GM19351 (cell line): Measurements from ENCODE around the gene ENTREP1.

Experiments used
- ATAC-seq: cut with Tn5 transposase; IDR thresholded peaks from one replicate; pipeline ENCODE4 v1.9.1; 2021; ENCODE audit warnings: mild to moderate bottlenecking, moderate library complexity; ENCODE audit not compliant: unreplicated experiment

The ENTREP1 gene

DNA sequence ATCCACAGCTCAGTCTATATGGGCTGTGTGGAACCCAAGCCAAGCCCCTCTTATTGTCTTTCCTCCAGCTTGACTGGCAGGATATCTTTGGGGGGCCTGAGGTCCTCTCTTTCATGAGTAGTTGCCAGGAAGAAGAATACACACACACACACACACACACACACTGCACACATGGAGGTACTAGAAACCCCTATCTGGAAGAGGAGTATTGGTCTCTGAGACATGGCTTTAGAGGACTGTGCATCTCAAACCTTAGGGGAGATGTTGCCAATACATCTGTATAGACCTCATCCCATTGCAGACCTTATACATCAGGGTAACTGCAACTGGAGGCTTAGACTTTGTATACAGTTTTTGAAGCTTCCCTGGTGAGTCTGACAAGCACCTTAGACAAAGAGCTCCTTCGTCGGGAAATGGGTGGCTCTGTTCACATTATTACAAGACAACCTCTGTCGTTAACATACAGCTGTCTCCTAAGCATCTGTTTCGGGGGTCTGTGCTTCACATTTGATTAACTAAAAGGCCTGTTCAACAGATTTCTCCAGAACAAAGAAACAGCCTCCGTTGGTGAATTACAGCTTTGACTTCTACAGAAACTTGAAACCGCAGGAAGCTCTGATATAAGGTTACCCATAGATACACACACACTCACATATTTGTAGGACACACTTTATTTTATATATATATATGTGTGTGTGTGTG lies 5.5 kb upstream of the ENTREP1 start:
- ATAC-seq = no peak

DNA sequence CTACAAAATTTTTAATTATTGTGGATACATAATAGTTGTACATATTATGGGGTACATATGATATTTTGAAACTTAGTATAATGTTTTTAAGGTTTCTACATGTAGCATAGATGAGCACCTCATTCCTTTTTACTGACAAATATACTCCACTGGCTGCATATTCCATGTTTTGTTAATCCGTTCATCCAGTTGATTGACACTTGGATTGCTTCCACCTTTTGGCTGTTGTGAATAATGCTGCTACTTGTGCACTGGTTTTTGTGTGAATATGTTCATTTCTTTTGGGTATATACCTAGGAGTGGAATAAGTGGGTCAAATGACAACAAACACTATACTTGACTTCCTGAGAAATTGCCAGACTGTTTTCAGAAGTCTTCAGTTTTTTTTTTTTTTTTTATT lies 2.8 kb upstream of the ENTREP1 start:
- ATAC-seq = no peak

DNA sequence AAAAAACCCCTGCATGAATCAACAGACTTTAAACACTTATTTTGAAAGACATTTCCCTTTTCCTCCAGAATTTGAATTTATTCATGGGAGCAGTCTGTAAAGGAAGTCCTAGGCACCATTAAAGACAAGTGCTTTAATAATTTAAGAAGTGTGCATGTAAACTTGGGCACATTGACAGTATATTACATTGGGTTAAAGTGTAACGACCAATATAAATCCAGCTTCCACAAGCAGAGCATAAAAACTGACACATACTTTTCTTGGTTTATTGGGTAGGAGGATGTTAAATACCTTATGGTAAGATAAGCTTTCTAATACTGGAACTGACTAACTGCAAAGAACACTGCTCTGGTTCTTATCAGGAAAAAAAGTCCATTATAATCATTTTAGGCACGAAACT lies 1.2 kb upstream of the ENTREP1 start:
- ATAC-seq = no peak

DNA sequence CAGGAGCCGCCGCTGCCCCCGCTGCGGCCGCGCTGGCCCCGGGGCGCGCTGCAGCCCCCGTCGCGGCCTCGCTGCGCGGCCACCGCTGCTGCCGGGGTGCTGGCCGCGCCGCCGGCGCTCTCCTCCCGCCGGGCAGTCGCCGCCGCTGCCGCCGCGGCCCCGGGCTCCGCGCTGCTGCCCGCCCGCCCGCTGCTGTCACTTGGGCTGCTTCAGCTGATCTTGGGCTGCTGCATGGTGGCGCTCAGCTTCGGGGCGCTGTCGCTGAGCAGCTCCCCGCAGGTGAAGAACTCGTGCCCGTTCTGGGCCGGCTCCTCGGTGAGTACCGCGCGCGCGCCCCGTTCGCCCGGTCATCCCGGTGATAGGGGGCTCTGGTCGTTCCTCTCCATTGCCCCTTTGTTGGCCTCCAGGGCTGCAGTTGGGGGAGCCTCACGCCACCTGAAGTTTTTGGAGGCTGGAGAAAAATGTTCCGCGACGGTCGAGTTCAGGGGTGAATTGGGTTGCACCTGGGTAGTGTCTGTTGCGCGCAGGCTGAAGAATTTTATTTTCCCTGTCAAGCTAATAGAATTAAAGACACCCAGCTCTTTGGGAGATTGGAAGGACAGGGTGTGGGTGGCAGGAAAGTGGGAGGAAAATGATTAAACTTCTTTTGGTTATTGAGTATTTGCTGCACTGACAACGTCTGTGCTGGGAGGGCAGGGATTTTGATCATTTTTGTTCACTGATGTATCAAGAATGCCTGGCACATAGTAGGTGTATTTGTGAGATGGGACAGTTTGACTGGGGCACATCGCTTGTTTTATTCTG lies 596 bp downstream of the ENTREP1 start:
- ATAC-seq = no peak

DNA sequence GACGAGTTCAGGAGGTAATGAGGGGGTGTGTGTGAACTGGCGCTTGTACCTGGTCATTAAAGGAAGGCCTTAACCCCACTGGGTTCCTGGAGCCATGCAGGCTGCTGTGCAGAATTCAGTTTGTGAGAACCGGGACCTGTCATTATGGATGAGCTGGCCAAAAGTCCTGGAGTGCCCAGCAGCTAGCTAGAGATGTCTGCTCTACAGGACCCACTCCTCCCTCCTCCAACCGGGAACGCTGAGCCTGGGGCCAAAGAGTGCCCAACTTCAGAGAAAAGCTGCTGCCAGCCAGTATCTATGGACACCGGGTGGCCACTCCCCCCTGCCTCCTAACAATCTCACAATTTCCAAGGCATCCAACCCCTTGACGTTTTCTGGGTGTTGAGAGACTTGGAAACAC lies 1.2 kb downstream of the ENTREP1 start:
- ATAC-seq = no peak

DNA sequence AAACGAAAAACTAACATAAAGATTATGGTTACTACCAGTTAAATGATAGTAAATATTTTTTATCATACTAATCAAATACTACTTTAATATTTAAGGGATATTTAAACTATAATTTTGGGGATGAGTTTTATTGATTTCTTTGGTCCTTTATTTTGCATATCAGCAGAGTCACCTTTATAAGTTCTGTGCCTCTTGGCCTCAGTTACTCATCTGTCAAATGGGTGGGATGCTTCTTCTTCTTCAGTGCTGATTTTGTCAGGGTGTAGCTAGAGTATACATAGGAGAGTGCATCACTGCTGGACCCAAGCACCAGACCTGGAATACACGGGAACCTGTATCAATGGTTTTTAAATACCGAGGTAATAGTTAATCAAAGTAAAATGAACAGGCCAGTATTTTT lies 5.6 kb downstream of the ENTREP1 start:
- no peak for ATAC-seq

DNA sequence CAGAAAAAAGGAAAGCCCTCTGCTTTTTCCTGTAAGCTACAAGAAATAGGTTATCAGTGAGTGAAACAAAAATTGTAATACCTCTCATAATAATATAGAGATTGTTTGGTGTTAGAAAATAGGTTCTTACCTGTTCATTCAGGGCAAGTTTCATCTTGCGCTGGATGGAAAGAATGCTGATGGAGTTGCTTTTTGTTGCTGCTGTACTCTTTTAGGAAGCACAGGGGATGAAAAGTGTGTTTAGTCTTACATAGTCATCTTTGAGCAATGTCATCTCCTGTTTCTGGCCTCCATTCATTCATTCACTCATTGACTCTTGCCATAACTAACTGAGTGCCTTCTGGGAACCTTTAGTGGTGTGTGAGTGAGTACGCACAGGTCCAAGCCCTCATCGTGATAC lies 6.4 kb downstream of the ENTREP1 start:
- ATAC-seq = no peak

DNA sequence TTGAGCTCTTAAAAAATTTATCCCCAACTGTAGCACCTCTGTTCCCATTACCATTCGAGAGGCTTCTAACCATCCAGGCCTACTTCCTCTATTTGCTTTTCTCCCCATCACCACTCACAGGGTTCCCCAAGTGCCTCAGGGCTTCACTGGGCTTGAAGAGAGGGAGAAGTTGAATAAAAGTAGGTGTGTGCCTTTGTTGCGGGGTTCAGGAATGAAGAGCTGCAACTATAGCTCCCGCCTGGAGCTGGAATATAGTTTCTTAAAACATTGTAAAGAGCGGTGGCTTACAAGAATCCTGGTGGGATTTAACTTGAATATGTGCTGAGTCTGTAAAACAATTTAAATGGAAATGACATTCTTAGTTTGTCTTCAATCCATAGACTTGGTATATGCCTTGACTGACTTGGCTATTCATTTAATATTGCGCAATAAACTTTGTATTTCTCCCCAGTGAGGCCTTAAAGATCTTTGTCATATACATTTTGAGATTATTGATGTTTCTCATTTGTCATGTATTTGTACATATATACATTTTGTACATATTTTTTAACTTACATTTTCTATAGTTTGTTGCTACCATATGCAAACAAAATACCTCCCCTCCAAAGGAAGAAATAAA lies 7.2 kb downstream of the ENTREP1 start:
- ATAC-seq = no peak

DNA sequence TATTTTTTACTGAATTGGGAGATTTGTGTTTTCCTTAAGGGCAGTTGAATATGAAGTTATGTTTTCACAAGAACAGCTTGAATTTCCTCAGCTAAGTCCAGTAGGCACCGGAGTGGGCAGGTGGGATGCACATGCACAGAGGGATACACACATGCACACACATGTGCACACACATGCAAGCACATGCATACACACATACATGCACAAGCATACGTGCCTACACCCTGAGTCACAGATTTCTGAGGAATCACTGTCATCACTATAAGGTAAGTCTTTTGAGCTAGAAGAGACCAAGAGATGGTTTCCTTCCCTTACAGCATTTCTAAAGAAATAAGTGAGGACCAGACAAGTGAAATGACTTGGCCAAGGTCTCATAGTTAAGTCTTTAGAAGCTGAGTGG lies 8.7 kb downstream of the ENTREP1 start:
- no peak for ATAC-seq

DNA sequence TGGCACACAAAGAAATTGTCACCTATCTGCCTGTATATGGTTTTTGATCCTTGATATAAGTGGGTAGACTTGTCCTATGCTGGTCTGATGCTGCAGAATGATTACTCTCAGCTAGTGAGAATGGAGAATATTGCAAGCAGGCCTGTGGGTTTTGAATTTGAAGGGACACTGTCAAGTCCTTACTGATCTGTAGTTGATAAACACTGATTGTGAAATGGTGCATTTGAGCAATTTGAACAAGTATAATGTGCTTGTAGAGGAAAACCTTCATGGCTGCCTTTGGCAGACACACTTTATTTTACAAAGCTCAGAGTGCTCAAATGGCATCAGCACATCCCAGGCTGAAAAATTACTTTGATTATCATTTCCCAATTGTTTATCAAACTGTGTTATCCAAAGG lies 9.3 kb downstream of the ENTREP1 start:
- ATAC-seq = no peak

DNA sequence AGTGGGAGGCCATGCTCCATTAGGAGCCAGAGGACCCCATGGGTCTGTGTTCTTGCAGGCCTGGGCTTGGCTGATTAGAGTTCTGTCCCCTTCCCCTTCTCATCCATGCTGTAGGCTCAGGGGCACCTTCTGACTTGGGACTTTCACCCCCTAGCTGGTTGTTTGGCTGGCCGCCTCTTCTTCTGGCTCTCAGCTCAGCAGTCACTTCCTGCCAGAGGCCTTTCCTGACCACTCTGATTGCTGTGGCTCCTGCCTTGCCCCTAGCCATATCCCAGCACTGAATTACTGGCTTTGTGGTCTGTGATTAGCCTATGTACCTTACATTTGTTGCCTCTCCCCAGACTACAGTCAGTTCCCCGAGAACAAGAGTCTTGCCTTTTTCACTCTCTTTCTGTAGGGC lies 14.6 kb downstream of the ENTREP1 start:
- ATAC-seq = no peak

DNA sequence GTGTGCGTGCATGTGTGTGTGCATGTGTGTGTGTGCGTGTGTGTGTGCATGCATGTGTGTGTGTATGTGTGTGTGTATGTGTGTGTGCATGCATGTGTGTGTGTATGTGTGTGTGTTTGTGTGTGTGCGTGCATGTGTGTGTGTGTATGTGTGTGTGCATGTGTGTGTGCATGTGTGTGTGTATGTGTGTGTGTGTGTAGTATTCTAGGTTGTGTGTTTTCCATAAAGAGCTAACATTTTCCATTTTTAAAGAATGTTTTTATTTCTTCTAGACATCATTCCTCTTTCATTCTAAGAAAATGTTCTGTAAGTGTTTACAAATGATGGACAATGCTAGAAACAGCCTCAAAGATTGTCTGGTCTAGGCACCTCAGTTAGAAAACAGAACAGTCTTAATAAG lies 15.6 kb downstream of the ENTREP1 start:
- ATAC-seq = no peak

DNA sequence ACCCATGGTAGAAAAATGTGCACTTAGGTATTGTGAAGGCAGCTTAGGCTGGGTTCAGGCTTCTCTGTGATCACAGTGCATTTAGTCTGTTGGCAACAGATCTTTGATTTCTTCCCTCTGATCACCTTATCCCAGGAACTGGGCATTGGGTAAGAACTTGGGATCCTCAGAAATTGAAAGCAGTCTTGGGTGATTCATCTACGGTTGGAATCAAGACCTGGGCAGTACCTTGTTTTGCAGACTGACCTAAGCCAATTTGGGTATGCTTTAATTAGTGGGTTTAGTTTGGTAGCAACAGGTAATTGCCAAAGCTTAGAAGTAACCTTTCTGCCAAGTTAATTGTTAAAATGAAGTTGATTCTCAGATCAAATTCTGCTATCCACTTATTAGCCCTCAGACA lies 17.8 kb downstream of the ENTREP1 start:
- ATAC-seq = no peak

DNA sequence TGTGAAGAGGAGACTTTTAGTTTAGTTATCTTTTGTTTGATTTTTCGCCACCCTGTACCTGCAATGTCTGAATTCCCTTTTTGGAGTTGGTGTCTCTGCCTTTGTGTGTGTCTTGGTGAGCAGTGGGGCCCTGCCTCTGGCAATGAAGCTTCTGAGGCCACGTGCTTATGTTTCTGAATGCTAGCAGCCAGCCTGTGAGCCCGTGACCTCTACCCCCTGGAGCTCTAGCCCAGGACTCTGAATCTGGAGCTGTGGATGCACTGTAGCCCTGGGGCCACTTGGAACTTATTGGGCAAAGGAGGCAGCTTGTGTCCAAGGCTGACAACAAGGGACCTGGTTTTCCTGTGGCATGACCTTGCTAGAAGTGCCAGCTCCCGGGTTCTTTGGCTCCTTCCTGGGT lies 19.4 kb downstream of the ENTREP1 start:
- ATAC-seq = no peak

DNA sequence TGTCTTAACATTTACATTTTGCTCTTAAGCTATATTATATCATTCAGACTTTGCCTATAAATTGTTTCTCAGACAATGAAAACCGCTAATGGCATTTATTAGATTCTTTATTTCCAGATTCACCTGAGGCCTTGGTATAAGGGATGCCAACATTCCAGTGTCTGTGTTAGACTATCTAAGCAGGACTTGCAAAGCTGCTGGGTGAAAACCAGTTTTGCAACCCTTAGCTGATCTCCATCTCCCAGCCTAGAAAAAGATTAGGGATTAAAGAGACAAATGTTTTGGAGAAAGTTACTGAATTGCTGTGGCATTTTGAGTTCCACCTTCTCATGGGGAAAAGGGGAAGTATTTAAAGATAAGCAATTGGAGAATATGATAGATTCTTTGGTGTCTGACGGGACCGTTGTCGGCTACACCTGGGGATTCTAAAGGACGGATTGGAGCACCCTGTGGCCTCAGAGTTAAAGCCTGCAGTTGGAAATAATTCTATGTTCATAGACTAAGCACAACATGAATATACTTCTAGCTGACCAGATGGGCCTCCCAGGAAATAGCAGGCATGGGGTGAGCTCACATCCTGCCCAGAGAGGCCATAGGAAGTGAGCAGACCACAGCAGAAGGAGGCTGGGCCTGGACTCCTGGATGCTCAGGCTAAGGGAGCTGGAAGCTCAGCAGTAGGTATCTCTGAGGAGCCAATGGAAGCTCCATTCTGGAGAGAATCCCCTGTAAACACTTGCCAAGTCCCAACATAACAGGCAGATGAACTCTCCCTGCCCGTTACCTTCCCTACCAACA lies 21.8 kb downstream of the ENTREP1 start:
- no peak for ATAC-seq

DNA sequence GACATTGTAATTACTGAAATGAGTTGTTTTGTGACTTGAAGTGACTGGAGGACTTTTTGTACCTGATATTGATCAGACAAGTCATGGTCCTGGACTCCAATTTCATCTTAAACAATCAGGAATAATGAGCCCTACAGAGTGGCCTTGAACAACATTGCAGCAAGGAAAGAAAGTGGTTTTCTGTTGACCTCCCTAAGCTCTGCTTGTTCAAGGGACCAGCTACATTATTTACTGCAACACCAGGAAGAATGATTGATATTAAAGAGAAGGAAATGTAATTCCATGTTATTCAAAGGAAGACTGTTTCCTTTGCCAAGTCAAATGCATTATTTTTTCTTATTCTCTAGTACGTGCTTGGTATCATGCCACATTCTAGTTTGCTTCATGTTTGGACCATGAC lies 22.6 kb downstream of the ENTREP1 start:
- no peak for ATAC-seq

DNA sequence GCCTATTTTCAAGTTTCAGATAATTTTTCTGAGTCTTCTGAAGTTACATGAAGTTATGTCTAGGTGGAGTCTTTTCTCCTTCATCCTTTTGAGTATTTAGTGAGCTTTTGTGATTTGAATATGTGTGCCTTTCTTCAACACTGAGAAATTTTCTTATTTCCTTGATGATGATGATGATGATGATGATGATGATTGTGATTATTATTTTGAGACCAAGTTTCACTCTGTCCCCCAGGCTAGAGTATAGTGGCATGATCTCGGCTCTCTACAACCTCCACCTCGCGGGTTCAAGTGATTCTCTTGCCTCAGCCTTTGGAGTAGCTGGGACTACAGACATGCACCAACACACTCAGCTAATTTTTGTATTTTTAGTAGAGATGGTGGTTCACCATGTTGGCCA lies 26.2 kb downstream of the ENTREP1 start:
- ATAC-seq = no peak

DNA sequence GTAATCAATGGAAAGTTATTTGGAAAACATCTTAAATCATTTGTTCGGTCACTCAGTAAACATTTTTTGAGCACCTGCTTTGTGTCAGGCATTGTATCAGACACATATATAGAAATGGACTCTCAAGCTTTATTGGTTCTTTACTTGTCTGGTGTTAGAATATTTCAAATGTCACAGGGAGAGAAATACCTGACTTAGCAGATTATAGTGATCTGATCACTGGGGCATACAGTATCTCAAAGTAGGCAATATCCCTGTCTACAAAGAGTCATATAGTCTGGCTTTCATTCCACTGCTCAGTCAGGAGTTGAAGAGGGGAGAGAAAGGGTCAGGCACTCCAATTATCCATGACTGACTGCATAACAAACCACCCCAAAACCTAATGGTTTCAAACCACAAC lies 30.2 kb downstream of the ENTREP1 start:
- ATAC-seq = no peak

DNA sequence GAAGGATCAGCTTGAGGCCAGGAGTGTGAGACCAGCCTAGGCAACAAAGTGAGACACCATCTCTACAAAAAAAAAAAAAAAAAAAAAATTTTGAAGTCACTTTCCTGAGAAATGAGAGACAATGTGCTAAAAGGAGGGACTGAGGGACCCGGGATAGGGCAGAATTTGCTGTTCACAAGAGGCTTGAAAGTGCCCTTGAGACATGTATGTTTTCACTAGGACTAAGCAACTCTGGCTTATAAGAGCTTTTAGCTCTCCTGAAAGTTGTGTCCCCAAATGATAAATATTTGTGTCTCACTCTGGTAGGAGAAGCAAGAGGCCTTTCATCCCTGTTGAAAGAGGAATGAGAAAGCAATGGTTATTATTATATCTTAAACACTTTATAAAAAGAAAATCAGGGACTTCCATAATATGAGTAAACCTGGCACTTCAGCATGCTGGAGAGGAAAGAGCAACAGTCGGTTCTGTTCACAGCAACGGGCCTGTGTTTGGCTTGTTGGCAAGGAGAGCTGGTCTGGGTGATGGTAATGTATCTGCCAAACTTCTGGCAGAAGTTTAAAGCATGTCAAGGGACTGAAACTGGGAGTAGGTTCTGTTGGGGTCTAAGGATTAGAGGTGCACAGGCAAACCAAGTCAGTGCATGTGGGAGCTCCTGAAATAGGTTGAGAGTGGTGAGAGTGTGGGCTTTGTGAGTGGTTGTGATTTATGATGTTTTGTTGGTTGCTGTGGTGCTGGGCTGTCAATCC lies 32.2 kb downstream of the ENTREP1 start:
- ATAC-seq = no peak

DNA sequence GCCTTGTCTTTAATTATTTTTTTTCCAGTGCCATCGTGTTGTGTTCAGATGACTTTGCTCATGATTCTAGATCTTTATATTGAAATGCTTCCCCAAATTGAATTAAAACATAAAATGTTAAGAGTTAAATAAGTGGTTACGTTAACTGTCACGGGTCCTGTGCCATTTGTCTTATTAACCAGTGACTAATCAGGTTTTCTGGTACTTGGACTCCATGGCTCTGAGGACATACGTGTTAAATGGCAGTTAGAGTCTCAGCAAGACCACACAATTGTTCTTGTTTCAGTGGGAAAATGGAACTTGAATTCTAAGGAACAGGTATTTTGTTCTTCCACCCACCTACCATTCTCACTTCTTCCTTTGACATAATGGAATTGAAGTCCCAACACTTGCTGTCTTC lies 32.8 kb downstream of the ENTREP1 start:
- no peak for ATAC-seq

DNA sequence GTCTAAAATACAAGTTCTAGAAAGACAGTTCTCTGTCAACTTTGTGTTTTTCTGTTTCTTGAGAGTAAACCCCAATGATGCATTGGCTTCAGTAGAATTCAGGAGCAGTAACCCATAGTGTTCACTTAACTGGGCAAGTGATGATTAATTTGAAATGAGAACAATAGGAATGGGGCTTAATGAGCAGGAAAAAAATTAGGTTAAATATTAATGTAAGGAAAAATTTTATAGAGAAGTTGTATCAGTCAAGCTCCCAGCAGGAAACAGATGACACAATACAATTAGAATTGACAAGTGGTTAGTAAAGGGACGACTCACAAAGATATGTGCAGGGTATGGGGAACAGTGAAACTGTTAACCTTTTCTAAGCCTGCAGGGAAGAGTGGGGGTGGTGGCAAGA lies 38.2 kb downstream of the ENTREP1 start:
- ATAC-seq = no peak
